GM21737 (cell line): ENCODE measurements around the gene LRP5.

ENCODE experiments used
- ATAC-seq: cut with Tn5 transposase; IDR thresholded peaks from one replicate; pipeline ENCODE4 v1.9.1; 2021; ENCODE audit warnings: mild to moderate bottlenecking, moderate library complexity; ENCODE audit not compliant: unreplicated experiment

Gene LRP5

DNA sequence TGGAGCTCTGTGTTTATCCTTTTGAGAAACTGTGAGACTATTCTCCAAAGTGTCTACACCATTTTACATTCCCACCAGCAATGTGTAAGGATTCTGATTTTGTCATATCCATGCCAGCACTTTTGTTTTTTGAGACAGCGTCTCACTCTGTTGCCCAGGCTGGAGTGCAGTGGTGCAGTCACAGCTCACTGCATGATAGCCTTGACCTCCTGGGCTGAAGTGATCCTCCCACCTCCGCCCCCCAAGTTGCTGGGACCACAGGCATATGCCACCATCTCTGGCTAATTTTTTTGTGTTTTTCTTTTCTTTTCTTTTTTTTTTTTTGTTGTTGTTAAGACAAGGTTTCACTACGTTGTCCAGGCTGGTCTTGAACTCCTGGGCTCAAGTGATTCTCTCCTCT is 183.5 kb downstream of the LRP5 start:
- ATAC-seq, result no peak

DNA sequence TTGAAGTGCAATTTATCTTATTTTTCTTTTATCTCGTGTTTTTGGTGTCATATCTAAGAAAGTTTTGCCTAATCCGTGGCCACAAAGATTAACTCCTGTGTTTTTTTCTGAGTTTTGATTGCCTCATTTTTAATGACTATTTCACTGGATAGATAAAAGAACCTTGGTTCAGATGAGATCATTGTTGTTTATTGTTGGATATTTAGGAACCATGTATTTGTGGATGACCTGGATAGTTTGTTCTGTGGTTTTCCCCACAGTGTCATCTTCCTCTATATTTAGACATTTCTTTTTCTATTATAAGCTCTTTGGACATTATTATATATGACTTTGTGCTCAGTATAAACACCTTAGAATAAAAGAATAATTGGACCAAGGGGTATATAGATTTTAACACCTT is 185.4 kb downstream of the LRP5 start:
- no peak for ATAC-seq

DNA sequence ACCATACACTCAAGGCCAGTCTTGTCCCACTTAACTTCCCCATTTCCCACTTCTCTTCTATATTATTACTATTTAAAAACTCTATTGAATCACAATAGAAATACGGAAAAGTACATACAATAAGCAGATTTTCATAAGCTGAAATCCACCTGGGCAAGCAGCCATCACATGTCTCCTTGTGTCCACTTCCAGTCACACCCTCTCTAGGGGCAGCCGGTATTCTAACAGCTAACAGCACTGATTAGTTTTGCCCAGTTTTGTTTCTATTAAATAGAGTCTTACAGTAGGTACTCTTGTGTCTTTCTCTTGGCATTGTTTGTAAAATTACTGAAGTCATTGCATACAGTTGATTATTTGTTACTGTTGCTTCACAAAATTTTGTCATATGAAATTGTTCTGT is 185.9 kb downstream of the LRP5 start:
- ATAC-seq, result no peak
